Hematopoietic multipotent progenitor cell treated with erythropoietin and hydrocortisone succinate and interleukin-3 and kit ligand, for 17 days (in vitro differentiated cells): ENCODE measurements around the gene CLIP2.
"Not testable (repeated sequence)": the region's sequence is repeated elsewhere in the genome, so short reads cannot be mapped to it uniquely, and the experiment has no call there.

Experiments used
- DNase-seq: peaks from one replicate; pipeline ENCODE4 v3.0.0-alpha.2; 2015; ENCODE audit warnings: low spot score

Gene CLIP2

DNA sequence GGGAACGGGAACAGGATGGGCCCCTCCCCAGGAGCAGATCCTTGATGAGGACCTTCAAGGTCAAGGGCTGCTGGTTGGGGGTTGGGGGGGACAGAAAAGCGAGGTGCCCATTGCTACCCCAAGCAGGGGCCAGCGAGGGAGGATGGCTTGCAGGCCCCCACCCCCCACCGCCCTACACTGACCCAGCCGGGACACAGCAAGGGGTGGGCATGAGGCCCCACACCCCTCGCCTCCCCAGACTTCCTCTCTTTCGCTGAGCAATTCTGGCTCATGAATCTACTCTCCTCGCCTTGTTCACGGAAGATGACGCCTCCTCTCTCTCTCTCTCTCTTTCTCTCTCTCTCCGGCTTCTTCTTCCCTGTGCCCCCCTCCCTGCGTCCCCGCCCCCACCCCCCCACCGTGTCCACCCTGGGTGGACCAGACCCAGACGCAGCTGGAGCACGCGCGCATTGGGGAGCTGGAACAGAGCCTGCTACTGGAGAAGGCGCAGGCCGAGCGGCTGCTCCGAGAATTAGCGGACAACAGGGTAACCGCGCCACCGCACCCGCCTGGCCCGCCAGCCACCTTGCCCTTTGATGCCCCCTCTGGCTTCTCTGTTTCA is 83.4 kb downstream of the CLIP2 start:
- DNase-seq = no peak

DNA sequence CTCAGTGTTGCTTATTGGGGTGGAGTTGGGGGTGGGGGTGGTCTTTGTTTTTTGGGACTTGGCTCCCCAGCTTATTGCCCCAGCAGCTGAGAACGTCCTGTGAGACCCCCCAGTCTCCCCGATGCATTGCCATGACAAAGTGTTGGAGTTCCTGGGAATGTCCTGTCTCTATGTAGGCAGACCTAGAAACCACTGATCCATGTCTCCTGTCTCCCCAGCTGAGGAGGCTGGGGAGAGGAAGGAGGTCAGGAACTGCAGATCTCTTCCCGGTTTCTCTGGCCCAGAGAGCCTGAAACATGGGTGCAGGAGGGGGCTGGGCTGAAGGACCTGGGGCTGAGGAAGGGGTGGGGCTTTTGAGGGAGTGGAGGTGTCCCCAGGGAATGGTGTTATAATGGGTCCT is 84.3 kb downstream of the CLIP2 start:
- no peak for DNase-seq

DNA sequence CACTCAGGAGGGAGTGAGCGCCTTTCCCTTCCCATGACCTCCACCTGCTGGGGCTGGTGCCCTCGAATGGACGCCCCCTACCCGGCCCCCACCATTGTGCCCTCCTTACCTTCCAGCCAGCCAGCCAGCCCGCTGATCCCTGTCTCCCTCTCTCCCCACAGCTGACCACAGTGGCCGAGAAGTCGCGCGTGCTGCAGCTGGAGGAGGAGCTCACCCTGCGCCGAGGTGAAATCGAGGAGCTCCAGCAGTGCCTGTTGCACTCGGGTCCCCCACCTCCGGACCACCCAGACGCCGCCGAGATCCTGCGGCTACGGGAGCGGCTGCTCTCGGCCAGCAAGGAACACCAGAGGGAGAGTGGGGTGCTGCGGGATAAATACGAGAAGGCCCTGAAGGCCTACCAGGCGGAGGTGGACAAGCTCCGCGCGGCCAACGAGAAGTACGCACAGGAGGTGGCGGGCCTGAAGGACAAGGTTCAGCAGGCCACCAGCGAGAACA is 86.6 kb downstream of the CLIP2 start:
- no peak for DNase-seq

DNA sequence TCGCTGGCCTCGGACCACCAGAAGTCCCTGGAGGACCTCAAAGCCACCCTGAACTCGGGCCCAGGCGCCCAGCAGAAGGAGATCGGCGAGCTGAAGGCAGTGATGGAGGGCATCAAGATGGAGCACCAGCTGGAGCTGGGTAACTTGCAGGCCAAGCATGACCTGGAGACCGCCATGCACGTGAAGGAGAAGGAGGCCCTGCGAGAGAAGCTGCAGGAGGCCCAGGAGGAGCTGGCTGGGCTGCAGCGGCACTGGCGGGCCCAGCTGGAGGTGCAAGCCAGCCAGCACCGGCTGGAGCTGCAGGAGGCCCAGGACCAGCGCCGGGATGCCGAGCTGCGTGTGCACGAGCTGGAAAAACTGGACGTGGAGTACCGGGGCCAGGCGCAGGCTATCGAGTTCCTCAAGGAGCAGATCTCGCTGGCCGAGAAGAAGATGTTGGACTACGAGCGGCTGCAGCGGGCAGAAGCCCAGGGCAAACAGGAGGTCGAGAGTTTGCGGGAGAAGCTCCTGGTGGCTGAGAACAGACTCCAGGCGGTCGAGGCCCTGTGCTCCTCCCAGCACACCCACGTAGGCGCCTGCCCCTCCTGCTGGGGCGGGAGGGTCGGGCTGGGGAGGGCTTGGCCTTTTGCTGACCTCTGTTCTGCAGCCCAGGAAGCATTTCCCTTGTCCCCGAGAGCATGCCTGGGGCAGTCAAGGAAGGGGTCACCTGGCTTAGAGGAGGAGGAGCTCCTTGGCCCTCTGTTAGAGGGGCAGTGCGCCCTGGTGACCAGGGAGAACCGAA is 87.2 kb downstream of the CLIP2 start:
- no peak for DNase-seq

DNA sequence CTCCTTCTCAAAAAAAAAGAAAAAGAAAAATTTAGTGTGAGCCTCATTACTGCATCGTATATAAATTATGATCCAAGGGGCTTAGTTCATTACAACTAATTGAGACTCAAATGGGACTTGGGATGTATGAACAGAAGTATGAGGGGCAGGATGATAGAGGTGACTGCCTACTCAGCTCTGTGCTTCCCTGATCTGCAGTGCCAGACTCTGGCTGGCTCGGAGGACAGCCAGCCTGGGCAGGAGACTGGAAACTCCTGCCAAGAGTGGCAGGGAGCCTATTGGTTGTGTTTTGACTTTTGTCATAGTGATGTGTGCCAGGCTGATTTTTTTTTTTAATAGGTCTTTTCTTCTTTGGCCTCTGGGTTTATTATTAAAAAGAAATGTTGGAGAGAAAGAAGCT is 90.7 kb downstream of the CLIP2 start:
- DNase-seq = no peak

DNA sequence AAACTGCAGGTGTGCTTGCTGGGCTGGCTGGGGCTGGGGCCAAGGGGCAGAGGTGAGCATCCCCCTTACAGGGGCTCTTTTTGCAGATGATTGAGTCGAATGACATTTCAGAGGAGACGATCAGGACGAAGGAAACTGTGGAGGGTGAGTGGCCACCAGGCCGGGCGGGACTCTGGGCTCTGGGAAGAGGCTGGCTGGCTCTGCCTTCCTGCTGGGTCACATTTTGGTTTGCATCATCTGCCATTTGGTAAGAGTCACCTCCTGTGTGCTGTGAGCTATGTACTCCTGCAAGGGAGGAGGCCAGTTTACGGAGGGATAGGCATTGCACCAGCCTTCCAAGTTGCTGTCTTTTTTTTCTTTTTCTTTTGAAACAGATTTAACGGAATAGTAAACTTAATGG is 91.5 kb downstream of the CLIP2 start:
- DNase-seq = no peak

DNA sequence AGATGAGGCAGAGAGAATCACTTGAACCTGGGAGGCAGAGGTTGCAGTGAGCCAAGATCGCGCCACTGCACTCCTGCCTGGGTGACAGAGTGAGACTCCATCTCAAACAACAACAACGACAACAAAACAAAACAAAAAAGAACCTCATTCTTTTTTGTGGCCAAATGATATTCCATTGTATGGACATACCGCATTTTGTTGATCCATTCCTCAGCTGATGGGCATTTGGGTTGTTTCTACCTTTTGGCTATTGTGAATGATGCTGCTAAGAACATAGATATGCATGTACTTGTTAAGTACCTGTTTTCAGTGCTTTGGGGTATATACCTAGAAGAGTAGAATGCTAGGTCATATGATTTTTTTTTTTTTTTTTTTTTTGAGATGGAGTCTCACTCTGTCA is 94.9 kb downstream of the CLIP2 start:
- not testable (repeated sequence) for DNase-seq

DNA sequence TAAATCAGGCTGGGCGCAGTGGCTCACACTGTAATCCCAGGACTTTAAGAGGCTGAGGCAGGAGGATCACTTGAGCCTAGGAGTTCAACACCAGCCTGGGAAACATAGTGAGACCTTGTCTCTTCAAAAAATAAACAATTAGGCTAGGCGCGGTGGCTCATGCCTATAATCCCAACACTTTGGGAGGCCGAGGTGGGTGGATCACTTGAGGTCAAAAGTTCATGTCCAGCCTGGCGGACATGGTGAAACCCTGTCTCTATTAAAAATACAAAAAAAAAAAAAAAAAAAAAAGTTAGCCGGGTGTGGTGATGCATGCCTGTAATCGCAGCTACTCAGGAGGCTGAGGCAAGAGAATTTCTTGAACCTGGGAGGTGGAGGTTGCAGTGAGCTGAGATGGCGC is 95.6 kb downstream of the CLIP2 start:
- DNase-seq = not testable (repeated sequence)

DNA sequence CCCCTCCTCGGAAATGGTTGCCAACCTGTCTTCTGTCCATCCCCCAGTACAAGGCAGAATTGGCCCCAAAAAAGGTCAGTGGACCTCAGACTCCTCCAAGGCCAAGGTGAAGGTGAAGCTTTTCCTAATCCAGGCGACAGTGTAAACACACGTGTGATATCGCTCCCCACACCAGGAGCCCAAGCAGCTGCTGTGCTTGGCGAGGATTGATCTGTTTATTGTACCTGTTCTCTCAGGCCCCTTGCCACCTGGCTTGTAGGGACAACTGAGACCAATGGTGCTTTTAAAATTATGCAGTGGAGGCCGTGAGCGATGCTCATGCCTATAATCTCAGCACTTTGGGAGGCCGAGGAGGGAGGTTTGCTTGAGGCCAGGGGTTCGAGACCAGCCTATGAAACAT is 98.4 kb downstream of the CLIP2 start:
- DNase-seq = no peak

DNA sequence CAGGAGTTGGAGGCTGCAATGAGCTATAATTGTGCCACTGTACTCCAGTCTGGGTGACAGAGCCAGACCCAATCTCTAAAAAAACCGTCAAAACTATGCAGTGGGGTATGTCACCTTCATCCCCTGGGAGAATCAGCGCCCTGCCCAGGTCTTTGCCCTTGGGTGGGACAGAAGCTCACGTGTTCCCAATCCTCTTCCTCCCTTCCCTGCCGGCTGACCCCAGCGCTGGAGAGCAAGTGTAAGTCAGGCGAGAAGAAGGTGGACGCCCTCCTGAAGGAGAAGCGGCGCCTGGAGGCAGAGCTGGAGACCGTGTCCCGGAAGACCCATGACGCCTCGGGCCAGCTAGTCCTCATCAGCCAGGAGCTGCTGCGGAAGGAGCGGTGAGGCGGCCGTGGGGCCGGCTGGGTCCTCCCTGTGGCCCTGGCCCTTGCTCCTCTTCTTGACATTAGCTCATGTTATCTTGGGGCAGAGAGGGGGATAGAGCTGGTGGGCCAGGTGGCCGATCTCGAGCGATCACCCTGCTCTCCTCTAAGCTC is 99.7 kb downstream of the CLIP2 start:
- no peak for DNase-seq

DNA sequence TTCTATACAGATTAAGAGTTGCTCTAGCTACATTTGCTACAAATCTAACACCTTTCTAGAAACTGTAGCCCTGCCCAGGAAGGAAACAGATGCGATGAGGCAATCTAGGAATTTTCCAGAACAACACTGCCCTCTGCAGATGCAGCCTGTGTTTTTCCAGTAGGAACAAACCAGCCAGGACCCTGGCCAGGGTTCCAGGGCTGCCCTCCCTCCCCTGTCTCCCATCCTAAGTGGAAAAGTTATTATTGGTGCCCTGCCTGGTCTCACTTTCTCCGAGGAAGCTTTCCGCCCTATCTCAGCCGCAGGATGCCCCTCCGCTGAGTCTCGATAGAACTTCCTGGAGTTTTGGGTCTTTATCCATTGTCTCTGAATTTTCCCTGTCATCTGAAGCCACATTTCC is 104.5 kb downstream of the CLIP2 start:
- not testable (repeated sequence) for DNase-seq

DNA sequence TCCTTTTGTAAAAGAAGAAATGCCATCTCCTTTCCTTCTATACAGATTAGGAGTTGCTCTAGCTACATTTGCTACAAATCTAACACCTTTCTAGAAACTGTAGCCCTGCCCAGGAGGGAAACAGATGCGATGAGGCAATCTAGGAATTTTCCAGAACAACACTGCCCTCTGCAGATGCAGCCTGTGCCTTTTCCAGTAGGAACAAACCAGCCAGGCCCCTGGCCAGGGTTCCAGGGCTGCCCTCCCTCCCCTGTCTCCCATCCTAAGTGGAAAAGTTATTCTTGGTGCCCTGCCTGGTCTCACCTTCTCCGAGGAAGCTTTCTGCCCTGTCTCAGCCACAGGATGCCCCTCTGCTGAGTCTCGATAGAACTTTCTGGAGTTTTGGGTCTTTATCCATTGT is 105.4 kb downstream of the CLIP2 start:
- not testable (repeated sequence) for DNase-seq

DNA sequence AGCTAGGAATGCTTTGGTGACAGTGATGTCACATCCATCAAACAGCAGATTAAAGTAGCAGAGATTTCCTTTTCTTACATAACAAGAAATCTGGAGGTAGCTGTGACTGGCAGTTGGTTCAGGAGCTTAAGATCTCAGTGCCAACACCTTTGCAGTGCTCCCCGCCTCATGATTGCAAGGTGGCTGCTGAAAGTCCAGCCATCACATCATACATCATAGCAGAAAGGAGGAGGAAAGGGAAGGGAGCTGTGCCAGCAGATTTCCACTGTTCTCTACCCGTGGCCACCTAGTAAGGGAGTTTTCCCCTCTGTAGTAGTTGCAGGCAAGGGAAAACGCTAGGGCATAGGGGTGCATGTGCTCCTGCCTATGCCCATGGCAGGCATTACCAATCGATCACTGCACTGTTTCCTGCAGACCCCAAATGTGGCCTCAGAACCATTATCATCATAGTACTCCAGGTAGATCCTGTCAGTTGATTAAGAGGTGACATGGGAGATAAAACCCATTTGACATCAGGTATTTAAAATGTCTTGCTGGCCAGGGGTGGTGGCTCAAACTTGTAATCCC is 106.6 kb downstream of the CLIP2 start:
- DNase-seq = no peak

DNA sequence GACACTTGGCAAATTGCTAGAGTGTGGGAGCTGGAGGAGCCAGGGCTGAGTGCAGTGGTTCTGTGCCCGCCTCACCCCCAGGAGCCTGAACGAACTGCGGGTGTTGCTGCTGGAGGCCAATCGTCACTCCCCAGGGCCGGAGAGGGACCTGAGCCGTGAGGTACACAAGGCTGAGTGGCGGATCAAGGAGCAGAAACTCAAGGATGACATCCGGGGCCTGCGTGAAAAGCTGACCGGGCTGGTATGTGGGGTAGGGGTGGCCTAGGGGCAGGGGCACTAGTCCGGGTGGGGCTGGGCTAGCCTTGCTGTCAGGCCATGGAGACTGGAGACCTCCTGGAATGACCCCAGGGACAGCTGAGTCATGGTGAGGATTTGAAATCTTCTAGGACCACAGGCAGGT is 107.8 kb downstream of the CLIP2 start:
- no peak for DNase-seq

DNA sequence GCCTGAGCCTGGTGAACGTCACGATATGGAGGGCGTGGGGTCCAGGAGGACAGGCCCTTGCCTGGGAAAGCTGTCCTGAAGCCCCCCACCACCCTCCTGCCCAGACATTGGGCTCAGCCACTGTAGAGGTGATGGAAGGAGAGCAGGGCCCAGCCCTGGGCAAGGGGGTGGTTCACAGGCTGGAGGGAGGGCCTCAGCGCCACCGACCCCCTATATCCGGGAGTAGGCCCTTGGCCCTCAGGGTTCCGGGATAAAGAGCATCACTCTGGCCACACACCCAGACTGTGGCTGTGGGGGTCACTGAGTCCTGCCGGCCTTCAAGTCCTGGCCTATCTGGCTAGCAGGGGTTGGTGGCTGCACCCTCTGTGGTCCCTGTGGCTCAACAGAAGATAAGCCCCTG is 109.2 kb downstream of the CLIP2 start:
- no peak for DNase-seq

DNA sequence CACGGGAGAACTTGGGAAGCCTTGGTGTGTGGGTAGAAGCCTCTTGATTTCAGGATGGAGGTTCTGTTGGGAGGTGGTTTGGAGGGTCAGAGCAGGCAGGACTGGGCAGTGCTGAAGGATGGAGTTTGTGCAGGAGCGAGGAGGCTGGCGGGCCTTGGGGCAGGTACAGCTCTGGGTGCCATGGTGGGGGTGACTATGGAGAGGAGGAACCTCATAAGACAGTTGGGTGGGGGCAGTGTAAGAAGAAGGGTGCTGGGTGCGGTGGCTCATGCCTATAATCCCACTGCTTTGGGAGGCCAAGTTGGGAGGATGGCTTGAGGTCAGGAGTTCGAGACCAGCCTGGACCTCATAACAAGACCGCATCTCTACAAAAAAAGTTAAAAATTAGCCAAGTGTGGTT is 109.8 kb downstream of the CLIP2 start:
- DNase-seq = no peak

DNA sequence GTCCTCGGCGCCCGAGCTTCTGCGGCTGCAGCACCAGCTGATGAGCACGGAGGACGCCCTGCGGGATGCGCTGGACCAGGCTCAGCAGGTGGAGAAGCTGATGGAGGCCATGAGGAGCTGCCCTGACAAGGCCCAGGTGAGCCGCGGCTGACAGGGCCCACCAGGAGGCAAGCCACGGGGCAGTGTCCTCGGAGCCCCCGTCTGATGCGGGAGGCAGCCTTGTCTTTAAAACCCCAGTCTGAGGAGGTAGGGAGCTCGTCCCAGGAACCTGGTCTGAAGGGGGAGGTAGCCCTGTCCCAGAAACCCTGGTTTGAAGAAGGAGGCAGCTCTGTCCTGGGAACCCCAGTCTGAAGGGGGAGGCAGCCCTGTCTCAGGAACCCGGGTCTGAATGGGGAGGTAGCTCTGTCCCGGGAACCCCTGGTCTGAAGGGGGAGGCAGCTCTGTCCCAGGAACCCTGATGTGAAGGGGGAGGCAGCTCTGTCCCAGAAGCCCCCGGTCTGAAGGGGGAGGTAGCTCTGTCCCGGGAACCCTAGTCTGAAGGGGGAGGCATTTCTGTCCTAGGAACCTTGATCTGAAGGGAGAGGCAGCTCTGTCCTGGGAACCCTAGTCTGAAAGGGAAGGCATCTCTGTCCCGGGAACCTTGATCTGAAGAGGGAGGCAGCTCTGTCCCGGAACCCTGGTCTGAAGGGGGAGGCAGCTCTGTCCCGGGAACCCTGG is 111.4 kb downstream of the CLIP2 start:
- no peak for DNase-seq

DNA sequence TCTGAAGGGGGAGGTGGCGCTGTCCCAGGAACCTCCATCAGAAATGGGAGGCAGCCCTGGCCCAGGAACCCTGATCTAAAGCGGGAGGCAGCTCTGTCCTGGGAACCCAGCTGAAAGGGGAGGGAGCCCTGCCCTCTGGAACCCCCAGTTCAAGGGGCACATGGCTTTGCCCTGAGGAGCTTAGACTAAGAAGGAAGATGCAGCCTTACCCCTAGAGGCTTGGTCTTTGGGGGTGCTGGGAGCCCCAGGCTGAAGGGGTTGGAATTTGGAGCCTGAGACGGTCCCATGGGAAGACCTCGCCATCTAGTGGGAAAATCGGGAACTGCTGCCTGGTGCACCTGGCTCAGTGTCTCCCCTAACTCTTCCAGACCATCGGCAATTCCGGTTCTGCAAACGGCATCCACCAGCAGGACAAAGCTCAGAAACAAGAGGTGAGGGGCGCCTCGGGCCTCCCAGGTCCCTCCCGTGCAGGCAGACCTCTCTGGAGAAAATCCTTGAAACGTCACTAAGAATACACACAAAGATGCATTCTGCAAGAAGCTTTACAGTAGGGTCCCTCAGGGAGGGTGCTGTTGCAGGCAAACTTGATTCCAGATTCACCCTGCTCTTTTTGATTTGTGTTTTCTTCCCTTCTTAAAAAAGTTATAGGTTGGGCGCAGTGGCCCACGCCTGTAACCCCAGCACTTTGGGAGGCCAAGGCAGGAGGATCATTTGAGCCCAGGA is 112.1 kb downstream of the CLIP2 start:
- peak; percentile 69 for DNase-seq

DNA sequence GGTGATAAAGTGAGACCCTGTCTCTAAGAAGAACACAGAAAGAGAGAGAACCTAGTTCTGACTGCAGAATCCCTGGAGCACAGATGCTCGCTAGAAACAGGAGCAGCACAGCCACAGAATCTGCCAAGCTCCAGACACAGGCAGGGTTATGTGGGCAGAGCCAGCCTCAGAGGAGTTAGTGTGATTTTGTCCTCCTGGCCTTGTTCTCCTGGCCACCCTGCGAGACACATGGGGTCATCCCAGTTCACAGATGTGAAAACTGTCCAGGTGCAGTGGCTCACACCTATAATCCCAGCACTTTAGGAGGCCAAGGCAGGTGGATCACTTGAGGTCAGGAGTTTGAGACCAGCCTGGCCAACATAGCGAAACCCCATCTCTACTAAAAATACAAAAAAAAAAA is 113.5 kb downstream of the CLIP2 start:
- DNase-seq = not testable (repeated sequence)

DNA sequence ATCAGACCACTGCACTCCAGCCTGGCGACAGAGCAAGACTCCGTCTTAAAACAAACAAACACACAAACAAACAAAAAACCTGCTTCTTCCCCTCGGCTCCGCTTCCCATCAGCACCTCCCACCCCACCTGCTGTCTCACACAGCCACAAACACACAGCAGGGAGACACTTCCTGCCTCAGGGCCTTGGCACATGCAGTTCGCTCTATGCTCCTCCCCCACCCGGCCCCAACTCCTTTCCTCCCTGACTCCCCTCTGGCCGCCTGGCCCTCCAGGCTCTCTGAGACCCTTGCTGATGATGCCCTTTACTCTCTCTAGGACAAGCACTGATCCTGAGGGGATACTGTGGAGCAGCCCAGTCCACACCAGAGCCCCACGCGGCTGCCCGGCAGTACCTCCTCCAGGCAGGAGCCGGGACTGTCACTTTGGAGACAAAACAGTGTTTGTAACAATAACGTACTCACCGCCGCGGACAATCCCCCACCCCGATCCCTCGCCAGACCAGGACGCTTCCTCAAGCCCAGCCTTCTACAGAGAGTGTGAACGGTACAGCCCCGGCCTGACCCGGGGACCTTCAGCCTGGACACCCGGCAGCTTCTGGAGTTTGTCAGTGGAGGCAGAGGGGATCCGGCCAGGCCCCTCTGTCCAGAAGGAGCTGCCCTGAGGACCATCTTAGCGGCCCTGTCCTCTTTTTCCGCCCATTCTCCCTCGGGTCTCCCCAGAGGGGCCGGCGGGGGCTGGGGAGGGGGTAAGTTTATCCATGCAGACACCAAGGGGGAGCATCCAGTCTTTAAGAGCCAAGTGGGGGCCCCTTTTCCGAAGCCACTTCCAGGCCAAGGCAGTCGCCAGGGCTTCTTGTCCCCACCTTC is 114.5 kb downstream of the CLIP2 start:
- DNase-seq = no peak

DNA sequence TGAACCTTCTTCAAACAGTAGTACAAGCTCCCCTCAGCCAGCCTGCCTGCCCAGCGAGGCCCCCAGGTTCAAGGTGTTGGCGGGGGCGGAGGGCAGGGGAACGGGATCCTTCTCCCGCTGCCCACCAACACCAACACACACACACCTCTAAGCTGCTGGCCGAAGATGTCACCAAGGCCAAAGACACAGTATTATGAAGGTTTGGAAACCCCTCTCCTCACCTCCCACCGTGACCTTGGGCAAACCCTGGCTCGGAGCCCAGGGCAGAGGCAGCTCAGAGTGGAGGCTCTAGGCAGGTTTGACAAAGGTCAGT is 115.1 kb downstream of the CLIP2 start:
- no peak for DNase-seq
